ENCODE results near the gene GPR146.
A peak's percentile ranks its signal among the peaks of the same experiment; 100 is the strongest.
"Not testable (repeated sequence)": the region's sequence is repeated elsewhere in the genome, so short reads cannot be mapped to it uniquely, and the experiment has no call there.

GPR146 gene

GRCh38 chr7:1044189-1045068 lies at the start of gene GPR146:
Gene GPR146, plus strand, starts transcription at chr7:1044546. Its CDS starts 12,970 bp downstream, at chr7:1057516.
- DNase-seq (ENCODE audit: low read depth in 2 of 2) = peak; percentile 86 to 88

- no peak for DNase-seq (ENCODE audit: low read depth in 2 of 2)
These were observed 49.6 kb upstream of the GPR146 start for GRCh38 chr7:994592-995308.

GRCh38 chr7:995571-995970 lies 48.8 kb upstream of the GPR146 start:
- DNase-seq (ENCODE audit: low read depth in 2 of 2) = no peak

GRCh38 chr7:996079-996872 lies 48.1 kb upstream of the GPR146 start:
- DNase-seq (ENCODE audit: low read depth in 2 of 2) = no peak

GRCh38 chr7:997404-998395 lies 46.6 kb upstream of the GPR146 start:
- DNase-seq (ENCODE audit: low read depth in 2 of 2) = no peak

- DNase-seq (ENCODE audit: low read depth in 2 of 2) = no peak
These were observed 45.0 kb upstream of the GPR146 start for GRCh38 chr7:999149-999879.

GRCh38 chr7:999941-1000935 lies 44.1 kb upstream of the GPR146 start:
- no peak for DNase-seq (ENCODE audit: low read depth in 2 of 2)

- DNase-seq (ENCODE audit: low read depth in 2 of 2) = not testable (repeated sequence)
These were observed 43.1 kb upstream of the GPR146 start for GRCh38 chr7:1001069-1001770.

- not testable (repeated sequence) for DNase-seq (ENCODE audit: low read depth in 2 of 2)
These were observed 42.3 kb upstream of the GPR146 start for GRCh38 chr7:1002026-1002425.

GRCh38 chr7:1002445-1002844 lies 41.9 kb upstream of the GPR146 start:
- not testable (repeated sequence) for DNase-seq (ENCODE audit: low read depth in 2 of 2)

- DNase-seq (ENCODE audit: low read depth in 2 of 2) = no peak
These were observed 40.1 kb upstream of the GPR146 start for GRCh38 chr7:1004018-1004852.

GRCh38 chr7:1005303-1005702 lies 39.0 kb upstream of the GPR146 start:
- no peak for DNase-seq (ENCODE audit: low read depth in 2 of 2)

GRCh38 chr7:1007901-1008300 lies 36.4 kb upstream of the GPR146 start:
- no peak for DNase-seq (ENCODE audit: low read depth in 2 of 2)

- no peak for DNase-seq (ENCODE audit: low read depth in 2 of 2)
These were observed 35.5 kb upstream of the GPR146 start for GRCh38 chr7:1008733-1009363.

GRCh38 chr7:1009747-1010146 lies 34.6 kb upstream of the GPR146 start:
- no peak for DNase-seq (ENCODE audit: low read depth in 2 of 2)

GRCh38 chr7:1010226-1010625 lies 34.1 kb upstream of the GPR146 start:
- no peak for DNase-seq (ENCODE audit: low read depth in 2 of 2)

Data from fibroblast of skin of left biceps (primary cell).